ENCODE measurements around the gene KAT5. TPM values are rescaled to one million over a fixed set of nuclear protein-coding genes. Genes with fewer than 3 reads are reported as not detected.

KAT5 gene
- total RNA-seq, 2 experiments from 2014 or later, result 60.1 to 67.1 TPM

GRCh38 chr11:65712633-65713076 is 603 bp downstream of the KAT5 start:
- Mint-ChIP-seq H3K36me3 (ENCODE audit: low read depth) (peaks cover 27% of the 10 kb centered on the region), H3K9me3 (no peaks in the 10 kb centered on the region), H3K4me3 (peak overlapping the region; percentile 95), H3K4me1 (ENCODE audit: low read depth) (peaks cover 36% of the 10 kb centered on the region), H3K27me3 (ENCODE audit: low read depth) (no peaks in the 10 kb centered on the region), H3K27ac (peak overlapping the region; percentile 97)
- intact Hi-C loops (cut with micrococcal nuclease), result loop anchor here (1.0 to 5.0 kb wide), 4 partner anchors 8 to 555 kb away; partner anchors contain the start of genes BANF1, EIF1AD, PCNX3 and RAB1B
- CTCF ChIA-PET, result interaction anchor here (0.9 to 2.6 kb wide), 12 partner anchors 7 to 340 kb away, joined by 3 to 35 read pairs (median 8); partner anchors contain the start of genes FIBP, RNASEH2C, SF3B2 and SNX32
- DNase-seq, result no peak

- H3K4me3 Mint-ChIP-seq, result peak overlapping the region; percentile 43
- intact Hi-C loops (cut with micrococcal nuclease), result loop anchor here (5.0 kb wide), 2 partner anchors 289 to 554 kb away; partner anchors contain the start of genes BANF1, EIF1AD and RAB1B
- DNase-seq, result no peak
- peaks cover 28% of the 10 kb centered on the region for H3K36me3 Mint-ChIP-seq (ENCODE audit: low read depth)
- H3K27ac Mint-ChIP-seq, result peak overlapping the region; percentile 31
- CTCF ChIA-PET, result interaction anchor here (0.5 to 2.4 kb wide), 3 partner anchors 56 to 119 kb away, joined by 3 to 21 read pairs (median 9); partner anchors contain the start of gene SNX32
- peaks cover 43% of the 10 kb centered on the region for H3K4me1 Mint-ChIP-seq (ENCODE audit: low read depth)
- no peaks in the 10 kb centered on the region for H3K9me3 Mint-ChIP-seq
- H3K27me3 Mint-ChIP-seq (ENCODE audit: low read depth), result no peaks in the 10 kb centered on the region
Observed at GRCh38 chr11:65713212-65713969, 1.3 kb downstream of the KAT5 start.

- no peak overlapping the region for H3K27ac Mint-ChIP-seq
- no peak for DNase-seq
- H3K27me3 Mint-ChIP-seq (ENCODE audit: low read depth), result no peaks in the 10 kb centered on the region
- H3K4me1 Mint-ChIP-seq (ENCODE audit: low read depth), result peaks cover 52% of the 10 kb centered on the region
- no peaks in the 10 kb centered on the region for H3K9me3 Mint-ChIP-seq
- intact Hi-C loops (cut with micrococcal nuclease), result loop anchor here (5.0 kb wide), 2 partner anchors 288 to 553 kb away; partner anchors contain the start of genes BANF1, EIF1AD and RAB1B
- no peak overlapping the region for H3K4me3 Mint-ChIP-seq
- H3K36me3 Mint-ChIP-seq (ENCODE audit: low read depth), result peaks cover 36% of the 10 kb centered on the region
- CTCF ChIA-PET, result interaction anchor here (0.6 to 1.5 kb wide), 3 partner anchors 9 to 170 kb away, joined by 3 to 4 read pairs (median 4); no protein-coding TSS in a partner anchor
Observed at GRCh38 chr11:65714433-65714832, 2.4 kb downstream of the KAT5 start.

- Mint-ChIP-seq H3K27ac (no peak overlapping the region), H3K36me3 (ENCODE audit: low read depth) (peaks cover 44% of the 10 kb centered on the region), H3K4me3 (no peak overlapping the region), H3K27me3 (ENCODE audit: low read depth) (no peaks in the 10 kb centered on the region), H3K4me1 (ENCODE audit: low read depth) (peaks cover 50% of the 10 kb centered on the region), H3K9me3 (no peaks in the 10 kb centered on the region)
- intact Hi-C loops (cut with micrococcal nuclease), result no loop called here
- no peak for DNase-seq
- CTCF ChIA-PET, result interaction anchor here (1.0 kb wide), 1 partner anchor 103 kb away, joined by 4 read pairs; no protein-coding TSS in a partner anchor
Observed at GRCh38 chr11:65716302-65716701, 4.2 kb downstream of the KAT5 start.

GRCh38 chr11:65716774-65717405 is 4.8 kb downstream of the KAT5 start:
- peak overlapping the region; percentile 28 for H3K27ac Mint-ChIP-seq
- intact Hi-C loops (cut with micrococcal nuclease), result no loop called here
- CTCF ChIA-PET, result no interaction called here
- H3K4me1 Mint-ChIP-seq (ENCODE audit: low read depth), result peaks cover 48% of the 10 kb centered on the region
- no peak for DNase-seq
- H3K4me3 Mint-ChIP-seq, result no peak overlapping the region
- peaks cover 44% of the 10 kb centered on the region for H3K36me3 Mint-ChIP-seq (ENCODE audit: low read depth)
- no peaks in the 10 kb centered on the region for H3K27me3 Mint-ChIP-seq (ENCODE audit: low read depth)
- no peaks in the 10 kb centered on the region for H3K9me3 Mint-ChIP-seq

- CTCF ChIA-PET, result no interaction called here
- no peaks in the 10 kb centered on the region for H3K9me3 Mint-ChIP-seq
Observed at GRCh38 chr11:65717906-65718305, 5.9 kb downstream of the KAT5 start.

GRCh38 chr11:65718531-65718930 is 6.5 kb downstream of the KAT5 start:
- Mint-ChIP-seq H3K9me3 (no peaks in the 10 kb centered on the region), H3K27me3 (ENCODE audit: low read depth) (no peaks in the 10 kb centered on the region), H3K4me1 (ENCODE audit: low read depth) (peaks cover 38% of the 10 kb centered on the region), H3K4me3 (peak overlapping the region; percentile 95), H3K36me3 (ENCODE audit: low read depth) (peaks cover 42% of the 10 kb centered on the region), H3K27ac (peak overlapping the region; percentile 74)
- no peak for DNase-seq
- CTCF ChIA-PET, result interaction anchor here (1.1 to 2.2 kb wide), 3 partner anchors 51 to 101 kb away, joined by 3 to 12 read pairs (median 8); no protein-coding TSS in a partner anchor
- intact Hi-C loops (cut with micrococcal nuclease), result no loop called here

More at GRCh38 chr11:65717906-65718305, 5.9 kb downstream of the KAT5 start:
- intact Hi-C loops (cut with micrococcal nuclease), result no loop called here
- DNase-seq, result no peak
- Mint-ChIP-seq H3K4me3 (no peak overlapping the region), H3K4me1 (ENCODE audit: low read depth) (peaks cover 44% of the 10 kb centered on the region), H3K36me3 (ENCODE audit: low read depth) (peaks cover 44% of the 10 kb centered on the region), H3K27me3 (ENCODE audit: low read depth) (no peaks in the 10 kb centered on the region), H3K27ac (no peak overlapping the region)

- intact Hi-C loops (cut with micrococcal nuclease), result no loop called here
- Mint-ChIP-seq H3K27me3 (ENCODE audit: low read depth) (no peaks in the 10 kb centered on the region), H3K4me1 (ENCODE audit: low read depth) (peaks cover 35% of the 10 kb centered on the region), H3K4me3 (peak overlapping the region; percentile 95), H3K9me3 (no peaks in the 10 kb centered on the region), H3K36me3 (ENCODE audit: low read depth) (peaks cover 39% of the 10 kb centered on the region), H3K27ac (peak overlapping the region; percentile 74)
- CTCF ChIA-PET, result interaction anchor here (0.6 to 2.2 kb wide), 11 partner anchors 7 to 1484 kb away, joined by 3 to 12 read pairs (median 3); partner anchors contain the start of gene KAT5
- no peak for DNase-seq
Observed at GRCh38 chr11:65718964-65719492, 7.0 kb downstream of the KAT5 start.

GRCh38 chr11:65719871-65720210 is 7.8 kb downstream of the KAT5 start:
- peak overlapping the region; percentile 84 for H3K27ac Mint-ChIP-seq
- CTCF ChIA-PET, result interaction anchor here (0.6 to 2.2 kb wide), 10 partner anchors 8 to 1483 kb away, joined by 3 to 12 read pairs (median 3); partner anchors contain the start of gene KAT5
- H3K36me3 Mint-ChIP-seq (ENCODE audit: low read depth), result peaks cover 32% of the 10 kb centered on the region
- H3K4me3 Mint-ChIP-seq, result peak overlapping the region; percentile 95
- peaks cover 29% of the 10 kb centered on the region for H3K4me1 Mint-ChIP-seq (ENCODE audit: low read depth)
- intact Hi-C loops (cut with micrococcal nuclease), result loop anchor here (1.0 kb wide), 1 partner anchor 8 kb away; the partner anchor contains the start of gene KAT5
- H3K9me3 Mint-ChIP-seq, result no peaks in the 10 kb centered on the region
- no peaks in the 10 kb centered on the region for H3K27me3 Mint-ChIP-seq (ENCODE audit: low read depth)
- peak; percentile 39 for DNase-seq

GRCh38 chr11:65720211-65720934 is 8.3 kb downstream of the KAT5 start, which contains the start of gene RNASEH2C:
Gene RNASEH2C, minus strand, starts transcription at chr11:65720798. Its CDS starts 40 bp downstream, at chr11:65720758.
- Mint-ChIP-seq H3K36me3 (ENCODE audit: low read depth) (peaks cover 27% of the 10 kb centered on the region), H3K27ac (peak within 1 kb of the TSS; percentile 84), H3K9me3 (no peaks in the 10 kb centered on the region), H3K4me3 (peak within 1 kb of the TSS; percentile 95), H3K4me1 (ENCODE audit: low read depth) (peaks cover 25% of the 10 kb centered on the region), H3K27me3 (ENCODE audit: low read depth) (no peaks in the 10 kb centered on the region)
- intact Hi-C loops (cut with micrococcal nuclease), result loop anchor here (1.0 kb wide), 1 partner anchor 8 kb away; the partner anchor contains the start of gene KAT5
- CTCF ChIA-PET, result interaction anchor here (0.9 to 2.2 kb wide), 8 partner anchors 9 to 109 kb away, joined by 3 to 12 read pairs (median 6); partner anchors contain the start of gene KAT5
- peak; percentile 88 for DNase-seq

- no peak for DNase-seq
- CTCF ChIA-PET, result interaction anchor here (0.6 to 1.0 kb wide), 4 partner anchors 58 to 135 kb away, joined by 3 to 5 read pairs (median 3); partner anchors contain the start of gene AP5B1
- intact Hi-C loops (cut with micrococcal nuclease), result no loop called here
- Mint-ChIP-seq H3K36me3 (ENCODE audit: low read depth) (peaks cover 21% of the 10 kb centered on the region), H3K4me1 (ENCODE audit: low read depth) (peaks cover 22% of the 10 kb centered on the region), H3K4me3 (no peak overlapping the region), H3K27ac (no peak overlapping the region), H3K9me3 (no peaks in the 10 kb centered on the region), H3K27me3 (ENCODE audit: low read depth) (no peaks in the 10 kb centered on the region)
Observed at GRCh38 chr11:65722261-65722660, 10.2 kb downstream of the KAT5 start.

Data from activated naive CD4-positive, alpha-beta T cell treated with anti-CD3 and anti-CD28 coated beads for 36 hours (primary cell).